NCI-H524 treated with DMSO at 0.1 percent for 48 hours (cell line): Measurements from ENCODE around the gene EFCAB6.

ENCODE experiments used
- DNase-seq: peaks from one replicate; lab custom pipeline; 2025; lab: John Stamatoyannopoulos, UW

EFCAB6 gene

GRCh38 chr22:43744700-43745410 lies 67.2 kb downstream of the EFCAB6 start:
- DNase-seq: no peak

- DNase-seq: no peak
Observed at GRCh38 chr22:43743929-43744643, 68.0 kb downstream of the EFCAB6 start.

GRCh38 chr22:43743131-43743530 lies 69.0 kb downstream of the EFCAB6 start:
- DNase-seq: no peak

GRCh38 chr22:43742154-43742950 lies 69.8 kb downstream of the EFCAB6 start:
- DNase-seq: no peak

- no peak for DNase-seq
Observed at GRCh38 chr22:43740587-43741270, 71.4 kb downstream of the EFCAB6 start.

GRCh38 chr22:43739851-43740379 lies 72.2 kb downstream of the EFCAB6 start:
- DNase-seq: no peak

GRCh38 chr22:43737150-43737828 lies 74.8 kb downstream of the EFCAB6 start:
- DNase-seq: no peak

- DNase-seq: no peak
Observed at GRCh38 chr22:43736651-43737050, 75.5 kb downstream of the EFCAB6 start.

GRCh38 chr22:43734370-43735150 lies 77.5 kb downstream of the EFCAB6 start:
- no peak for DNase-seq

GRCh38 chr22:43733138-43733537 lies 79.0 kb downstream of the EFCAB6 start:
- DNase-seq: no peak

GRCh38 chr22:43731988-43732387 lies 80.1 kb downstream of the EFCAB6 start:
- no peak for DNase-seq

GRCh38 chr22:43726964-43727543 lies 85.1 kb downstream of the EFCAB6 start:
- DNase-seq: no peak

- DNase-seq: no peak
Observed at GRCh38 chr22:43726322-43726721, 85.8 kb downstream of the EFCAB6 start.

GRCh38 chr22:43723816-43724215 lies 88.3 kb downstream of the EFCAB6 start:
- no peak for DNase-seq

- DNase-seq: no peak
Observed at GRCh38 chr22:43722444-43722843, 89.7 kb downstream of the EFCAB6 start.

GRCh38 chr22:43720716-43721115 lies 91.4 kb downstream of the EFCAB6 start:
- no peak for DNase-seq

GRCh38 chr22:43714104-43714503 lies 98.0 kb downstream of the EFCAB6 start:
- no peak for DNase-seq

GRCh38 chr22:43711681-43712080 lies 100.4 kb downstream of the EFCAB6 start:
- DNase-seq: no peak

GRCh38 chr22:43707648-43708047 lies 104.5 kb downstream of the EFCAB6 start:
- DNase-seq: no peak
